ENCODE data around the gene KCNIP2.

- TF ChIP-seq CTCF (IDR thresholded peaks at IDR 0.05) = no peak
- peak; percentile 13 for TF ChIP-seq POLR2A (IDR thresholded peaks at IDR 0.05; ENCODE audit: low read depth)
- peak; percentile 81 to 92 for TF ChIP-seq POLR2AphosphoS5 (IDR thresholded peaks at IDR 0.05)
- no peak for TF ChIP-seq EP300 (IDR thresholded peaks at IDR 0.05)
Measured at GRCh38 chr10:101817337-101818118, 26.1 kb downstream of the KCNIP2 start.

Data from esophagus muscularis mucosa (tissue), 4 donors.